ENCODE measurements around the gene ARHGAP9. TPM values are rescaled to one million over a fixed set of nuclear protein-coding genes. Genes with fewer than 3 reads are reported as not detected.
"Not testable (repeated sequence)": the region's sequence is repeated elsewhere in the genome, so short reads cannot be mapped to it uniquely, and the experiment has no call there.

ARHGAP9 gene
- total and polyA plus RNA-seq, 2 of the 4 experiments (the other 2 are of a cell fraction), result 0.18 to 0.79 TPM

GRCh38 chr12:57514246-57514645 lies 34.6 kb upstream of the ARHGAP9 start:
- H3K4me2 ChIP-seq (ENCODE audit: low read depth, low read length); H3K27ac ChIP-seq (ENCODE audit: insufficient read depth, low read length); H3K18ac ChIP-seq (ENCODE audit: low read depth, low read length); H4K5ac ChIP-seq (ENCODE audit: low read depth, low read length); DNase-seq; H3K4me3 ChIP-seq (ENCODE audit: insufficient read depth, low read depth, low read length); dilution Hi-C loops (cut with HindIII; ENCODE audit: low sequenced_read_pairs, unreplicated experiment); H2AK5ac ChIP-seq (ENCODE audit: low read depth, low read length); ATAC-seq (ENCODE audit: low read depth); CTCF ChIA-PET; H2AK9ac ChIP-seq (replicated peaks; ENCODE audit: low read depth, low read length, poor library complexity); H2BK15ac ChIP-seq (ENCODE audit: low read depth, low read length); H3K4me1 ChIP-seq (ENCODE audit: control insufficient read depth, insufficient read depth, low read length); in situ Hi-C loops (cut with MboI; ENCODE audit: low sequenced_read_pairs); H3K23ac ChIP-seq (ENCODE audit: low read depth, low read length); H3K4ac ChIP-seq (ENCODE audit: low read depth, low read length); H4K91ac ChIP-seq (ENCODE audit: insufficient read depth, low read depth, low read length); BruUV-seq (replicated peaks); H3K9me1 ChIP-seq (ENCODE audit: insufficient read depth, low read length); POLR2A ChIA-PET (ENCODE audit: unreplicated experiment); H3K27me3 ChIP-seq (ENCODE audit: control insufficient read depth, insufficient read depth, low read length); H2BK120ac ChIP-seq (ENCODE audit: low read depth, low read length); H2AFZ ChIP-seq (replicated peaks; ENCODE audit: low read length, poor library complexity); H3K9me3 ChIP-seq (ENCODE audit: control insufficient read depth, insufficient read depth, low read length); H2BK5ac ChIP-seq (ENCODE audit: low read depth, low read length, poor library complexity, severe bottlenecking); intact Hi-C loops (cut with micrococcal nuclease); H2BK20ac ChIP-seq (ENCODE audit: low read depth, low read length); H3K56ac ChIP-seq (ENCODE audit: extremely low read depth, insufficient read depth, low read length); H3K14ac ChIP-seq (replicated peaks; ENCODE audit: low read depth, low read length); H3K9ac ChIP-seq (ENCODE audit: low read depth, low read length); H4K8ac ChIP-seq (ENCODE audit: low read depth in 2 of 2, low read length in 2 of 2): not testable (repeated sequence)
- peaks cover 76% of the 10 kb centered on the region for H3K36me3 ChIP-seq (ENCODE audit: control insufficient read depth, insufficient read depth, low read length)
- 80% methylated on average over 2 of the region's 9 CpGs; no CpG with 5 or more reads in 1 of the 2 experiments for WGBS, 2 experiments (ENCODE audit: extremely low coverage in 2 of 2, insufficient read length in 1 of 2)
- peaks cover 87% of the 10 kb centered on the region for H4K20me1 ChIP-seq (ENCODE audit: insufficient read depth, low read length)
- H3K79me1 ChIP-seq (ENCODE audit: low read depth in 1 of 2, low read length in 2 of 2), result peaks cover 25 to 78% of the 10 kb centered on the region in 2 experiments

- H2BK120ac ChIP-seq (ENCODE audit: low read depth, low read length); H3K27ac ChIP-seq (ENCODE audit: insufficient read depth, low read length); H3K4me1 ChIP-seq (ENCODE audit: control insufficient read depth, insufficient read depth, low read length); H2BK20ac ChIP-seq (ENCODE audit: low read depth, low read length); H2AK9ac ChIP-seq (replicated peaks; ENCODE audit: low read depth, low read length, poor library complexity); H4K8ac ChIP-seq (ENCODE audit: low read depth in 2 of 2, low read length in 2 of 2); H3K23ac ChIP-seq (ENCODE audit: low read depth, low read length); H4K91ac ChIP-seq (ENCODE audit: insufficient read depth, low read depth, low read length); H3K27me3 ChIP-seq (ENCODE audit: control insufficient read depth, insufficient read depth, low read length); H3K9me3 ChIP-seq (ENCODE audit: control insufficient read depth, insufficient read depth, low read length); H3K9ac ChIP-seq (ENCODE audit: low read depth, low read length); H3K4ac ChIP-seq (ENCODE audit: low read depth, low read length); H2AFZ ChIP-seq (replicated peaks; ENCODE audit: low read length, poor library complexity); H4K5ac ChIP-seq (ENCODE audit: low read depth, low read length); H3K9me1 ChIP-seq (ENCODE audit: insufficient read depth, low read length); DNase-seq; dilution Hi-C loops (cut with HindIII; ENCODE audit: low sequenced_read_pairs, unreplicated experiment); H3K4me2 ChIP-seq (ENCODE audit: low read depth, low read length); BruUV-seq (replicated peaks); H2AK5ac ChIP-seq (ENCODE audit: low read depth, low read length); H3K14ac ChIP-seq (replicated peaks; ENCODE audit: low read depth, low read length); H3K4me3 ChIP-seq (ENCODE audit: insufficient read depth, low read depth, low read length); H3K18ac ChIP-seq (ENCODE audit: low read depth, low read length); ATAC-seq (ENCODE audit: low read depth); H2BK15ac ChIP-seq (ENCODE audit: low read depth, low read length); H2BK5ac ChIP-seq (ENCODE audit: low read depth, low read length, poor library complexity, severe bottlenecking); H3K56ac ChIP-seq (ENCODE audit: extremely low read depth, insufficient read depth, low read length); in situ Hi-C loops (cut with MboI; ENCODE audit: low sequenced_read_pairs); CTCF ChIA-PET; intact Hi-C loops (cut with micrococcal nuclease): not testable (repeated sequence)
- Histone ChIP-seq H3K79me1 (ENCODE audit: low read depth in 1 of 2, low read length in 2 of 2) (peaks cover 28 to 78% of the 10 kb centered on the region in 2 experiments), H4K20me1 (ENCODE audit: insufficient read depth, low read length) (peaks cover 81% of the 10 kb centered on the region), H3K36me3 (ENCODE audit: control insufficient read depth, insufficient read depth, low read length) (peaks cover 79% of the 10 kb centered on the region)
- POLR2A ChIA-PET (ENCODE audit: unreplicated experiment), result interaction anchor here (0.6 kb wide), 1 partner anchor 28 kb away, joined by 3 read pairs; no protein-coding TSS in a partner anchor
- WGBS, 2 experiments (ENCODE audit: extremely low coverage in 2 of 2, insufficient read length in 1 of 2), result no CpG with 5 or more reads among the region's 6 CpGs
These were observed 34.0 kb upstream of the ARHGAP9 start for GRCh38 chr12:57513677-57514076.
